Measurements from ENCODE around the gene SPINK5.
"Not testable (repeated sequence)": the region's sequence is repeated elsewhere in the genome, so short reads cannot be mapped to it uniquely, and the experiment has no call there.

The SPINK5 gene, protein sequence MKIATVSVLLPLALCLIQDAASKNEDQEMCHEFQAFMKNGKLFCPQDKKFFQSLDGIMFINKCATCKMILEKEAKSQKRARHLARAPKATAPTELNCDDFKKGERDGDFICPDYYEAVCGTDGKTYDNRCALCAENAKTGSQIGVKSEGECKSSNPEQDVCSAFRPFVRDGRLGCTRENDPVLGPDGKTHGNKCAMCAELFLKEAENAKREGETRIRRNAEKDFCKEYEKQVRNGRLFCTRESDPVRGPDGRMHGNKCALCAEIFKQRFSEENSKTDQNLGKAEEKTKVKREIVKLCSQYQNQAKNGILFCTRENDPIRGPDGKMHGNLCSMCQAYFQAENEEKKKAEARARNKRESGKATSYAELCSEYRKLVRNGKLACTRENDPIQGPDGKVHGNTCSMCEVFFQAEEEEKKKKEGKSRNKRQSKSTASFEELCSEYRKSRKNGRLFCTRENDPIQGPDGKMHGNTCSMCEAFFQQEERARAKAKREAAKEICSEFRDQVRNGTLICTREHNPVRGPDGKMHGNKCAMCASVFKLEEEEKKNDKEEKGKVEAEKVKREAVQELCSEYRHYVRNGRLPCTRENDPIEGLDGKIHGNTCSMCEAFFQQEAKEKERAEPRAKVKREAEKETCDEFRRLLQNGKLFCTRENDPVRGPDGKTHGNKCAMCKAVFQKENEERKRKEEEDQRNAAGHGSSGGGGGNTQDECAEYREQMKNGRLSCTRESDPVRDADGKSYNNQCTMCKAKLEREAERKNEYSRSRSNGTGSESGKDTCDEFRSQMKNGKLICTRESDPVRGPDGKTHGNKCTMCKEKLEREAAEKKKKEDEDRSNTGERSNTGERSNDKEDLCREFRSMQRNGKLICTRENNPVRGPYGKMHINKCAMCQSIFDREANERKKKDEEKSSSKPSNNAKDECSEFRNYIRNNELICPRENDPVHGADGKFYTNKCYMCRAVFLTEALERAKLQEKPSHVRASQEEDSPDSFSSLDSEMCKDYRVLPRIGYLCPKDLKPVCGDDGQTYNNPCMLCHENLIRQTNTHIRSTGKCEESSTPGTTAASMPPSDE

GRCh38 chr5:148063861-148064260, at the start of gene SPINK5:
SPINK5 (plus strand) TSS chr5:148063980; CDS start chr5:148064045, 65 bp downstream.
- no peak for DNase-seq

DNA sequence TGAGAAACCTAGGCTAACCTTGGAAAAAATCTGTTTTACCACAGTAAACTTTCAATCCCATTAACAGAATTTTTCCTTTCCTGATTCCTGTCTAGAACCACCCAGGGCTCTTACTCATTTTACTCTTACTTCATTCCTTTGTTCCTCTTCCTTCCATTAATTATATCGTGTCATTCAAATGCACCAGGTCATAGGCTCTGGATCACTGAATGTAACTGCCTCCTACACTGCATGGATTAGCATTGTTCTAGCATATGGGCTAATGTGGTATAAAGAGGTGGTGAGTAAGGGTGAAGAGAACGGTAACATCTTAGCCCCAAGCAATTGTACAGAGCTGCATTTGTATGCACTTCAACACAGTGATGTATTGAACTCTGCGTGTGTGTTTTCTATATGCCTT, 49.5 kb upstream of the SPINK5 start:
- DNase-seq = no peak

DNA sequence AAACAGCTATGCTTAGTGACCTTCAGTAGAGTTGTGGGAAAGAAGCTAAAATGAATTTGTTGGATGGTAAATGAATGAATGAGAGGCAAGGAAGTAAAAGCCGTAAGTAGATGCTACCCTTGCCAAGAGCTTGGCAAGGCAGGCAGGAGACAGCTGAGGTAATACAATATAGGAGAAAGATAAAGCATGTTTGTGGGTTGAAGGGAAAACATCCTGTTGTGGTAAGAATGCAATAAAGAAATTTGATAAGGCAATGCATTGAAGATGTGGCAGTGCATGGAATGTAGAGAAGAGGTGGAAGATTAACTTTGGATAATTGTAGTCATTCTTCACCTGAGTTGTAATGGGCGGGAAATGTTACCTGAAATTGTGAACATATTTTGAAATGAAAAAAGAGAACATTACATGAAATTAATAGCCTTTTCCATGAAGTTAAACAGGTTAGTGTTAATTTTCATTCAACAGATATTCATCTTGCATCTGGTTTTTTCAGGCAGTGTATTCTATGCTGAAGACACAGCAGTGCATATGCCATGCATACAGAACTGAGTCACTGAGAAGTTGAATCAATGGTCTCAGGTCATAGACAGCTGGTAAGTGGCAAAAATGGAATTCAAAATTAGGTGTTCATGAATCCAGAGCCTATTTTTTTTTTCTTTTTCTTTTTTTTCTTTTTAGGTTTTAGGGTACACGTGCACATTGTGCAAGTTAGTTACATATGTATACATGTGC, 43.4 kb upstream of the SPINK5 start:
- DNase-seq = no peak

GRCh38 chr5:148027505-148027904, 36.3 kb upstream of the SPINK5 start:
- DNase-seq = no peak

GRCh38 chr5:148029131-148029530, 34.6 kb upstream of the SPINK5 start:
- DNase-seq = peak; percentile 52

- no peak for DNase-seq
Measured at GRCh38 chr5:148033134-148033533, 30.6 kb upstream of the SPINK5 start.

DNA sequence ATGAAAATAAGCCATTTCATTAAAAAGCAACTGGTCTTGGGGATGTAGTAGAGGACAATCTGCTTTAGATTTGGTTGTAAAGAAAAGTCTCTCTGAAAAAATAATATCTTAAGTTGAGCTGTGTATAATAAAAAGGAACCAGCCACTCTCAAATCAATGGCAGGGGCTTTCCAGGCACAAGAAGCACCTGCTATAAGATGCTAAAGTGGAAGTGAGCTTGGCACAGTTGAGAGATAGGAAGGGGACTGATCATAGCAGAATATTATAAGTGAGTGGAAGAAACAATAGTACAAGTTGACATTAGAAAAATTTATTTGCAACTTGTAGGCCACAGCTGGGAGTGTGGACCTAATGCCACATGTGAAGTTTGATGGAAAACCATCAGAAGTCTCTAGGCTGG, 28.1 kb upstream of the SPINK5 start:
- DNase-seq = no peak

GRCh38 chr5:148042881-148043280, 20.9 kb upstream of the SPINK5 start:
- DNase-seq = no peak

DNA sequence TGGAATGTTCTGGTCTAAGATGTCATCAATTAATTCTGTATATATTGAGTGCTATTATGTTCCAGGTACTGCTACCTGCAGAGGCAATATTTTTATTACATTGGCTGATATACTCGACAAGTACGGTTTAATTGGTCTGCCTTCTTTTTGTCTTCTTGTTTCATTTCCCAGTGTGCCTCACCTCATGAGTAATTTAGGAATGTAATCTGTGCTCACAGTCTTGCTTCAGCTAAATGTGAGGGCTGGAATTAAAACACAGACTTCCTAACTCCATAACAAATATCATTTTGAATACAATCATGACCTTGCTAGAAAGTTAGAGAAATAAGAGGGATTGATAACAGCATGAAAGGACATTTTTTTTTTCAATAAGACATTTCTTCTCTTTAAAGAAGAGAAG, 20.1 kb upstream of the SPINK5 start:
- no peak for DNase-seq

DNA sequence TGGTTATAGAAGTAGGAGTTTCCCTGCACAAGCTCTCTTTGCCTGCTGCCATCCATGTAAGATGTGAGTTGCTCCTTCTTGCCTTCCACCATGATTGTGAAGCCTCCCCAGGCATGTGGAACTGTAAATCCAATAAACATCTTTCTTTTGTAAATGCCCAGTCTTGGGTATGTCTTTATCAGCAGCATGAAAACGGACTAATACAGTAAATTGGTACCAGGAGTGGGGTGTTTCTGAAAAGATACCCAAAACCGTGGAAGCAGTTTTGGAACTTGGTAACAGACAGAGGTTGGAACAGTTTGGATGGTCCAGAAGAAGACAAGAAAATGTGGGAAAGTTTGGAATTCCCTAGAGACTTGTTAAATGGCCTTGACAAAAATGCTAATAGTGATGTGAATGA, 8.6 kb upstream of the SPINK5 start:
- not testable (repeated sequence) for DNase-seq

DNA sequence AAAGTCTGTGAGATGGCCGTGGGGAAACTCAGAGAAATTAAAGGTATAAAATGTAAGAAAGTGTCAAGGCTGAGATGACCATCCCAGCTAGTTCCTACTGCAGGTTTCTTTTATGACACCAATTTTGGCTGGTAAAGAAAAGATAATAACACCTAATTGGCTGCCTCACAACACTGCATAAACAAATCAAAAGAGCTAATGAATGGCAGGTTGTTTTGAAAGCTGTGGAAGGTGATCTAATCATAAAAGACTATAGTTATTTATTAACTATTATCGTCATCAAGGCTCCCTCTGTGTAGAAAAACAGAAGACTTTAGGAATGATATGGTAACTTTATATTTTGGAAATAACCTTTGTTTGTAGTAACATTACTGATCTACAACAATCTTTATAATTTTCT, 3.5 kb upstream of the SPINK5 start:
- DNase-seq = no peak

GRCh38 chr5:148060881-148061280, 2.9 kb upstream of the SPINK5 start:
- DNase-seq = no peak

DNA sequence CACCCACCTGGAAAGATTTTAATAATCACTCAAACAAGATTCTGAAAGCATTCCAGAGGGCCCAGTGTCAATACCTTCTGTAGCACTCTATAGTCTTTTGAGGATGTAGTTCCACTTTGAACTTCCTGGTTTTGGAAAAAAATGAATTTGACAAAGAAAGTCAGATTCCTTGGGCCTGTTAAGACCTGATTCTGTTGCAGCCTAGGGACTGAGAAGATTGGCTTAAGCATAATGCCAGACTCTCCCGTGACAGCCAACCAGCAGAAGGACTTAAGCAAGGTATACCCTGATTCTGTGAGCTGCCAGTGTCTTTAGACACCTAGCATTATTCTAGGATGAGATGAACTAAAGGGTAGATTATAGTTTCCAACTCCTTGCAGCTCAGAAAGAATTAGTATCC, 6.8 kb downstream of the SPINK5 start:
- no peak for DNase-seq

- no peak for DNase-seq
Measured at GRCh38 chr5:148072207-148072606, 8.4 kb downstream of the SPINK5 start.

DNA sequence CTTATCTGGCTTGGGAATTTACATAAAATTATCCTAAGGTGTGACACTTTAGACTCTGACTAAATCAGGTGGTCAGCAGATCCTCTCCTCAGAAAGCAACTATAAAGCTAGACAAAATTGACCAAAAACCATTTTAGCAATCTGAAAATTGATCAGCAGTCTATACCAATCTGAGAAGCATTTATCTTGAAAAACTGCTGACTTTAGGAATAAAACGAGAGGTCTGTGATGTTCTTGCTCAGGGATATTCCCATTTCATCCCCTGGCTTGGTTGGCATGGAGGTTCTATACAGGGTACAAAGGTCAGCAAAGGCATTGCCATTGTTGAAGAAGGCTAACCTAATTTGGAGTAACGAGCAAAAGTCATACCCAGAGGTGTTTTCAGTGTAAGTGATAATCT, 11.7 kb downstream of the SPINK5 start:
- no peak for DNase-seq

DNA sequence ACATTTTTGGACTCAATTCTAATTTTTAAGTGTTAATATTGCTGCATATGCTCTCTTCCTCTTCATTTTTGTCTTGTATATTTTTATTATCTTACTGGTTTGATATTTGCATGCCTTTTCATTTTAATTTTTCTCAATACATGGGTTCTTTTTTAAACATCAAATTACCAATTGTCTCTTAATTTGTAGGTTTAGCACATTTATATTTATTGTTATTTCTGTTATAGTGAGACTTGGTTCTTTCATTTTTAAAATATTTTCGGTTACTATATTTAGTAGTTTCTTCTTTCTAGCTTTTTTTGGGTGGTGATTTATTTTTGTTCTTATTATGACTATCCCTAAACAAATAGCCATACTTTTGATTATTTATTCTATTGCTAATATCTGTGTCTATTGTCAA, 19.4 kb downstream of the SPINK5 start:
- DNase-seq = no peak

DNA sequence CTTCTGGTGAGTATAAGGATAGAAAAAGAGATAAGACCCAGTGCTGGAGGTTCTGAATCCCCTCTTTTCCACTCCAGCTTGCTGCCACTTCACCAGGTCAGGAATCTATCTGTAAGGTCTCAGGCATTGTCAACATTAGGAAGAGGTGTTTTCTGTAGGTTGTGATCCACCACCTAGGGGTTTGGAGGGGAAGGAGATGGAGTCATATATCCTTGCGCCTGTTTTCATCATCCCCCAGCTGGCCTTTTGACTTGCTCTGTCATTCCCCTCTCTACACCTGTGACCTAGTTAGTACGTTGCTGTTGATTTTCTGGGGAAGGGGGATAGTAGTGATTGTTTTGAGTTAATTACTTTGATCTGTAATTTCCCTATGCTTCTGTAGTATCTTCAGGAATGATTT, 20.5 kb downstream of the SPINK5 start:
- peak; percentile 6 for DNase-seq

DNA sequence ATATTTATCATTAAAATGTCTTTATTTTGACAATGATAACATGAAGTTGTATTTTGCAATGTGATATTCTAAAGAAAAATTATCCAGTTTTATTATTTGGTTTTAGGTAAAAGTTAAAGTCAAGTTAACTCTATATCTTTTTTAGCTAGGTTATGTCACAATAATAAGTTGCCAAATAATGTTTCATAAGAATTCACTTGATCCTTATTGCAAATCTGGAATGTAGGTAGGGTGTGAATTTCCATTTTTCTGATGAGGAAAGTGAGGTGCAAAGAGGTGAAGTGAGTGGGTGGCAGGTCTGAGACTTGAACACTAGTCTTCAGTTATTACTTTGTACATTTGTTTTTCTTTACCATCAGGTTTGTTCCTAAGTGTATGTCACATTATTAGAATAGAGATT, 21.5 kb downstream of the SPINK5 start:
- DNase-seq = no peak

GRCh38 chr5:148085977-148086705, 22.4 kb downstream of the SPINK5 start:
- no peak for DNase-seq

DNA sequence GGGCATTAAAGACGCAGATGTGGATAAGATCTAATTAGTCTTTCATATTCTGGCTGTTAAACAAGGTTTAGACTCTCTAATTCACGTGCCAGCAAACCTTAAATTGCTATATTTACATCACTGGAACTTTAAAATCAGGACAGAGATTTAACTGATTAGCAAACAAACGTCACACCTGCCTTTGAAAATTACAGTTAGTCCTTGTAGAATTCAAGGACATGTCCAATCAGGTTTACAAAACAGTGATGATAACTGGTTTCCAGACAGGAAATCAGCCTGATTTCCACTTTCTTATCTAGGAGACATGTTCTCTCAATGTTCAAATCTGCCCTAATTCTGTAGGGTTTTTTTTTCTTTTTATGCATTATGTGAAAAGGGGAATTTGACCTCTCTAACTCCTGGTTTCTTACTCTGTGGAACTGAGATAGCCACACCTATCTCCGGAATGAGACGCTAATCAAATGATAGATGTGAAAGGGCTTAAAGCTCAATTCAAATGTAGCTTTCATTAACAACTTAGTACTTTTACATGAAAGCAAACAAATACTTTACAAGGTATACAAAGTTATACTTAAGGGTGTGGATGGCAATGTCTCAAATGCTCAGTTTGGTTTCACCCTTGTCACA, 26.5 kb downstream of the SPINK5 start:
- no peak for DNase-seq

DNA sequence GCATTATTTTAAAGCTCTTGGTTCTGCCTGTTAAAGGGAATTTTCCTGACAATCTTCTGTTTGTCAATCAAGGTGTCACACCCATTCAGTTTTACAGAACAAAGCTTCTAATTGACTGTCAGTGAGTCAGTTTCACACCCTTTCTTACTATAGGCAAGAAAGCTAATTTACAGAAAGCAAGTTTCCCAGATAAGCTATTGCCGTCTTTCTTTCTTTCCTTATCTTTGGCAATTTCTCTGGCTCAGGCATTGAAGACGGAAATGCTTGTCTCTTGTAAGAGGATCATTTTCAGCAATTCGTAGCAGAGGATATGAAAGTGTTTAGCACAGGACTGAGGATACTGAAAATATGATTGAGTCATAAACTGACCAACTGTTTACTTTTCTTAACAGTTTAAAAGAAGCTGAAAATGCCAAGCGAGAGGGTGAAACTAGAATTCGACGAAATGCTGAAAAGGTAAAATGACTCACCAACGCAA, 27.0 kb downstream of the SPINK5 start:
- peak; percentile 40 for DNase-seq
